Neural cell (in vitro differentiated cells): ENCODE measurements around the gene CELSR1. TPM values are rescaled to one million over a fixed set of nuclear protein-coding genes. Genes with fewer than 3 reads are reported as not detected.

Source experiments
- H2AFZ ChIP-seq: fragments of 200-600, 300-800 bp; sonication (generic), shearing (Covaris generic); 2 replicates; pipeline ENCODE4 v1.6.0; 2014; ENCODE audit warnings: low read depth, mild to moderate bottlenecking, antibody characterized with exemption, low read length, moderate library complexity
- H3F3A ChIP-seq: fragments of 200-600 bp; shearing (Covaris generic); 2 replicates; pipeline ENCODE4 v1.6.1; 2016; ENCODE audit warnings: mild to moderate bottlenecking, moderate library complexity, mixed read lengths, antibody characterized with exemption, low read length; ENCODE audit not compliant: insufficient read depth, poor library complexity, severe bottlenecking
- H3K27ac ChIP-seq: fragments of 200-600, 300-800 bp; sonication (generic), shearing (Covaris generic); 2 replicates; pipeline ENCODE4 v1.5.1; 2014; ENCODE audit warnings: mild to moderate bottlenecking, low read length, moderate library complexity
- H3K27me3 ChIP-seq: fragments of 300-800, 200-600 bp; sonication (generic), shearing (Covaris generic); 2 replicates; pipeline ENCODE4 v1.6.0; 2014; ENCODE audit warnings: mild to moderate bottlenecking, low read depth, low read length, moderate library complexity; ENCODE audit not compliant: insufficient read depth
- H3K36me3 ChIP-seq: fragments of 300-800, 200-600 bp; sonication (generic), shearing (Covaris generic); 2 replicates; pipeline ENCODE4 v1.5.1; 2014; ENCODE audit warnings: mild to moderate bottlenecking, antibody characterized with exemption, low read length, moderate library complexity; ENCODE audit not compliant: insufficient read depth
- H3K4me2 ChIP-seq: fragments of 300-800, 200-600 bp; sonication (generic), shearing (Covaris generic); 2 replicates; pipeline ENCODE4 v1.6.0; 2014; ENCODE audit warnings: mild to moderate bottlenecking, low read length
- H3K4me3 ChIP-seq: fragments of 300-800, 200-600 bp; sonication (generic), shearing (Covaris generic); 2 replicates; pipeline ENCODE4 v1.5.1; 2014; ENCODE audit warnings: mild to moderate bottlenecking, low read length, moderate library complexity
- H3K79me2 ChIP-seq: fragments of 200-600 bp; shearing (Covaris generic); replicated peaks from 2 replicates; pipeline ENCODE4 v1.6.0; 2014; ENCODE audit warnings: mild to moderate bottlenecking, low read length, moderate library complexity; ENCODE audit not compliant: insufficient read depth
- H3K9ac ChIP-seq: fragments of 300-800, 200-600 bp; sonication (generic), shearing (Covaris generic); 2 replicates; pipeline ENCODE4 v1.6.1; 2016; ENCODE audit warnings: mild to moderate bottlenecking, low read length, mixed read lengths
- H3K9me2 ChIP-seq: fragments of 200-600 bp; shearing (Covaris generic); 2 replicates; pipeline ENCODE4 v1.6.1; 2016; ENCODE audit warnings: mild to moderate bottlenecking, low read length, mixed read lengths; ENCODE audit not compliant: insufficient read depth
- H3K9me3 ChIP-seq: fragments of 200-600, 300-800 bp; sonication (generic), shearing (Covaris generic); 2 replicates; pipeline ENCODE4 v1.6.1; 2016; ENCODE audit warnings: mild to moderate bottlenecking, mixed run types, low read length, moderate library complexity, mixed read lengths
- H4K20me1 ChIP-seq: fragments of 200-600 bp; shearing (Covaris generic); 2 replicates; pipeline ENCODE4 v1.6.1; 2016; ENCODE audit warnings: mild to moderate bottlenecking, mixed run types; ENCODE audit not compliant: insufficient read depth
- CTCF ChIP-seq: fragments of 450-650 bp; IDR thresholded peaks from 2 replicates; pipeline ENCODE4 v1.5.1; 2014; ENCODE audit warnings: antibody characterized with exemption, mild to moderate bottlenecking, moderate library complexity; ENCODE audit not compliant: poor library complexity, severe bottlenecking
- EP300 ChIP-seq: fragments of 450-650 bp; conservative IDR thresholded peaks from 2 replicates; pipeline ENCODE4 v1.6.1; 2014; ENCODE audit warnings: antibody characterized with exemption, mild to moderate bottlenecking, moderate library complexity; ENCODE audit not compliant: poor library complexity, severe bottlenecking
- EZH2 ChIP-seq: fragments of 200-600, 300-800 bp; shearing (Covaris generic), sonication (generic); IDR thresholded peaks from 2 replicates; pipeline ENCODE4 v1.6.1; 2014; ENCODE audit warnings: antibody characterized with exemption, low read length, borderline replicate concordance, mild to moderate bottlenecking; ENCODE audit not compliant: insufficient read depth, poor library complexity, severe bottlenecking
- MXI1 ChIP-seq: fragments of 450-650 bp; conservative IDR thresholded peaks from 2 replicates; pipeline ENCODE4 v1.6.1; 2014; ENCODE audit warnings: antibody characterized with exemption, mild to moderate bottlenecking; ENCODE audit not compliant: poor library complexity, severe bottlenecking
- POLR2AphosphoS5 ChIP-seq: IDR thresholded peaks from 2 replicates; pipeline ENCODE4 v1.6.1; 2012
- RAD21 ChIP-seq: fragments of 450-650 bp; conservative IDR thresholded peaks from 2 replicates; pipeline ENCODE4 v1.6.1; 2014; ENCODE audit warnings: antibody characterized with exemption, mild to moderate bottlenecking, moderate library complexity
- REST ChIP-seq: IDR thresholded peaks from 2 replicates; pipeline ENCODE4 v1.6.1; 2012; ENCODE audit warnings: borderline replicate concordance
- SMC3 ChIP-seq: fragments of 450-650 bp; conservative IDR thresholded peaks from 2 replicates; pipeline ENCODE4 v1.6.1; 2014; ENCODE audit warnings: antibody characterized with exemption, mild to moderate bottlenecking, moderate library complexity; ENCODE audit not compliant: poor library complexity
- TAF1 ChIP-seq: IDR thresholded peaks from 2 replicates; pipeline ENCODE4 v1.6.1; 2012; ENCODE audit warnings: low read depth
- polyA plus RNA-seq: library from polyadenylated mRNA; depleted of rRNA; stranded (reverse); fragments of >200 nt; gene quantifications from 2 replicates; pipeline ENCODE4 v1.2.3, GENCODE V29; 2014

The CELSR1 gene
- polyA plus RNA-seq, 1 donor from 2014 or later, result 0.14 TPM

- H2AFZ ChIP-seq, result no peak overlapping the region
- no peak overlapping the region for H3K4me2 ChIP-seq
- no peaks in the 10 kb centered on the region for H3K36me3 ChIP-seq
- no peaks in the 10 kb centered on the region for H3K27me3 ChIP-seq
- TF ChIP-seq SMC3 (no peak), EZH2 (no peak), CTCF (no peak), REST (no peak), EP300 (no peak), POLR2AphosphoS5 (no peak), RAD21 (no peak), TAF1 (no peak), MXI1 (no peak)
- no peaks in the 10 kb centered on the region for H3K79me2 ChIP-seq
- H3K4me3 ChIP-seq, result no peak overlapping the region
- no peak overlapping the region for H3K27ac ChIP-seq
- H3F3A ChIP-seq, result no peaks in the 10 kb centered on the region
- H4K20me1 ChIP-seq, result no peaks in the 10 kb centered on the region
- H3K9ac ChIP-seq, result no peak overlapping the region
- no peaks in the 10 kb centered on the region for H3K9me2 ChIP-seq
- no peaks in the 10 kb centered on the region for H3K9me3 ChIP-seq
Observed at GRCh38 chr22:46449116-46449691, 88.2 kb downstream of the CELSR1 start.

- TF ChIP-seq REST (no peak), EZH2 (no peak), SMC3 (no peak), EP300 (no peak), MXI1 (no peak)
- Histone ChIP-seq H3F3A (no peaks in the 10 kb centered on the region), H3K9ac (no peak overlapping the region), H2AFZ (no peak overlapping the region), H4K20me1 (no peaks in the 10 kb centered on the region), H3K27ac (no peak overlapping the region), H3K4me2 (no peak overlapping the region), H3K79me2 (no peaks in the 10 kb centered on the region), H3K9me3 (no peaks in the 10 kb centered on the region), H3K4me3 (no peak overlapping the region), H3K36me3 (no peaks in the 10 kb centered on the region), H3K9me2 (no peaks in the 10 kb centered on the region), H3K27me3 (no peaks in the 10 kb centered on the region)
Observed at GRCh38 chr22:46448333-46448732, 89.1 kb downstream of the CELSR1 start.
